RWPE1 (cell line): ENCODE measurements around the gene LIN28A.

Source experiments
- CTCF ChIA-PET: fragments of 350-600 bp; sonication (Branson Sonifier 250); formaldehyde crosslinking; extraction: SDS; loops from one replicate; lab custom pipeline; 2021; lab: Yijun Ruan, JAX
- POLR2A ChIA-PET: fragments of 400-600 bp; formaldehyde crosslinking; extraction: SDS; loops from one replicate; lab custom pipeline; 2020; ENCODE audit warnings: antibody characterized with exemption; ENCODE audit not compliant: low non-redundant PET; lab: Yijun Ruan, JAX
- DNase-seq: peaks from one replicate; pipeline ENCODE4 v3.0.0; 2012; ENCODE audit warnings: low spot score
- H3K27ac ChIP-seq: fragments of 450-650 bp; 2 replicates; pipeline ENCODE4 v1.5.1; 2017
- CTCF ChIP-seq: fragments of 450-650 bp; conservative IDR thresholded peaks from 2 replicates; pipeline ENCODE4 v1.5.1; 2017; ENCODE audit warnings: low read depth, mild to moderate bottlenecking

Gene LIN28A

GRCh38 chr1:26401891-26402290 is 8.7 kb upstream of the LIN28A start:
- no peak overlapping the region for H3K27ac ChIP-seq
- POLR2A ChIA-PET = no interaction called here
- CTCF ChIA-PET = interaction anchor here (0.7 kb wide), 2 partner anchors 10 to 32 kb away, joined by 3 to 5 read pairs; no protein-coding TSS in a partner anchor

GRCh38 chr1:26403656-26404055 is 7.0 kb upstream of the LIN28A start:
- H3K27ac ChIP-seq = no peak overlapping the region
- POLR2A ChIA-PET = no interaction called here
- CTCF ChIA-PET = interaction anchor here (0.8 kb wide), 1 partner anchor 40 kb away, joined by 4 read pairs; no protein-coding TSS in a partner anchor
- TF ChIP-seq CTCF = no peak
- DNase-seq = no peak

More at GRCh38 chr1:26401891-26402290, 8.7 kb upstream of the LIN28A start:
- DNase-seq = peak; percentile 42
- TF ChIP-seq CTCF = no peak

GRCh38 chr1:26404641-26405040 is 6.0 kb upstream of the LIN28A start:
- TF ChIP-seq CTCF = no peak
- CTCF ChIA-PET = no interaction called here
- DNase-seq = no peak
- H3K27ac ChIP-seq = no peak overlapping the region
- POLR2A ChIA-PET = no interaction called here

- CTCF ChIA-PET = interaction anchor here (0.6 to 2.1 kb wide), 3 partner anchors 12 to 1292 kb away, joined by 3 to 13 read pairs (median 5); no protein-coding TSS in a partner anchor
- no peak overlapping the region for H3K27ac ChIP-seq
- TF ChIP-seq CTCF = no peak
- POLR2A ChIA-PET = no interaction called here
- peak; percentile 28 for DNase-seq
These were observed 5.2 kb upstream of the LIN28A start for GRCh38 chr1:26405281-26405915.

- no peak for TF ChIP-seq CTCF
- ChIA-PET CTCF (interaction anchor here (0.6 to 0.7 kb wide), 3 partner anchors 8 to 242 kb away, joined by 3 to 4 read pairs (median 3); no protein-coding TSS in a partner anchor), POLR2A (no interaction called here)
- DNase-seq = peak; percentile 67
- no peak overlapping the region for H3K27ac ChIP-seq
These were observed 2.0 kb upstream of the LIN28A start for GRCh38 chr1:26408604-26409003.

GRCh38 chr1:26409191-26409807 is 1.3 kb upstream of the LIN28A start:
- CTCF ChIA-PET = interaction anchor here (0.6 kb wide), 1 partner anchor 242 kb away, joined by 4 read pairs; no protein-coding TSS in a partner anchor
- POLR2A ChIA-PET = no interaction called here

More at GRCh38 chr1:26409191-26409807, 1.3 kb upstream of the LIN28A start:
- no peak for TF ChIP-seq CTCF
- H3K27ac ChIP-seq = no peak overlapping the region
- no peak for DNase-seq
